ENCODE data around the gene PIWIL4. TPM values are rescaled to one million over a fixed set of nuclear protein-coding genes. Genes with fewer than 3 reads are reported as not detected.
"Not testable (repeated sequence)": the region's sequence is repeated elsewhere in the genome, so short reads cannot be mapped to it uniquely, and the experiment has no call there.

PIWIL4 gene
- polyA plus RNA-seq, 2 donors = 0.88 to 1.8 TPM

DNA sequence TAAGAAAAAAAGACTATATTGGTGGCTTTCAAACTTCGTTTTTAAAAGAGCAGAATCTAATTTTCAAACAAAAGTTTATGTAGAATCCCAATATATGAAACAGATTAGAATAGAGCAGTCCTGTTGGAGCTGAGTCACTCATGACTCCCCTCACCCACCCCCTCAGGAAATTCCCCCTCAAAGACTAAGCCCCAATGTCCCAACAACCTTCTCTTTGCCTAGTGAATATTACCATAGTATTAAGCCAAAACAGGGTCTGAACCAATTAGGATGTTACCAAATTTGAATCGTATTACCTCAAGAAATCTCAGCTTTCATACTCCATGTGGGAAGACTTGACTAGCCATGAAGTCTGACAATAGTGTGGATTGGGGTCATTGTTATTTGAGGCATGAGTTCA, 7.8 kb upstream of the PIWIL4 start:
- H3K4me1 ChIP-seq (ENCODE audit: control insufficient read depth in 2 of 2, insufficient read depth in 2 of 2, low read length in 1 of 2) = peaks cover 0 to 4% of the 10 kb centered on the region in 2 donors
- no peaks in the 10 kb centered on the region for H3K27me3 ChIP-seq (ENCODE audit: control insufficient read depth in 1 of 2, insufficient read depth in 2 of 2, low read length in 2 of 2)
- H3K9me3 ChIP-seq (ENCODE audit: control insufficient read depth in 2 of 2, insufficient read depth in 1 of 2, low read depth in 1 of 2, low read length in 1 of 2) = no peaks in the 10 kb centered on the region
- no peak overlapping the region for H3K4me3 ChIP-seq (ENCODE audit: low read depth in 1 of 2, low read length in 2 of 2)
- H3K36me3 ChIP-seq (ENCODE audit: control insufficient read depth in 2 of 2, insufficient read depth in 2 of 2, low read length in 1 of 2) = no peaks in the 10 kb centered on the region
- H3K27ac ChIP-seq (ENCODE audit: low read depth in 2 of 2, low read length in 1 of 2) = no peak overlapping the region
- 84 to 87% methylated on average over 2 of the region's 2 CpGs for WGBS, 2 donors

DNA sequence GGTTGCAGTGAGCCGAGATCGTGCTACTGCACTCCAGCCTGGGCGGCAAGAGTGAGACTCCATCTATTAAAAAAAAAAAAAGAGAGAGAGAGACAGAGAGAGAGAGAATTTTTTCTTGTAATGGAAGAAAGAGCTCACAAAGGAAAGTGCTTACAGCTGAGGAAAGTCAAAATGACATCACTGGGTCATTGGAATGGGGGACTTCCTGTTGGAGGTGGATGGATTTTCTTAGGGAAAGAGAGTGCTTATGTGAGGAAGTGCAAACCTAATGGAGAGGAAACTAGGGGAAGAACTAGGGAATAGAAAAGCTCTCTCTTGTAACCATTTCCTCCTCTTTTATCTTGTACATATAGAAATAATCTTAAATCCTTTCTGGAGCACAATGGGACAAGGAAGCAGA, 6.3 kb upstream of the PIWIL4 start:
- Histone ChIP-seq H3K4me3 (ENCODE audit: low read depth in 1 of 2, low read length in 2 of 2) (no peak overlapping the region), H3K4me1 (ENCODE audit: control insufficient read depth in 2 of 2, insufficient read depth in 2 of 2, low read length in 1 of 2) (peaks cover 0 to 4% of the 10 kb centered on the region in 2 donors), H3K36me3 (ENCODE audit: control insufficient read depth in 2 of 2, insufficient read depth in 2 of 2, low read length in 1 of 2) (no peaks in the 10 kb centered on the region), H3K27ac (ENCODE audit: low read depth in 2 of 2, low read length in 1 of 2) (no peak overlapping the region), H3K9me3 (ENCODE audit: control insufficient read depth in 2 of 2, insufficient read depth in 1 of 2, low read depth in 1 of 2, low read length in 1 of 2) (no peaks in the 10 kb centered on the region), H3K27me3 (ENCODE audit: control insufficient read depth in 1 of 2, insufficient read depth in 2 of 2, low read length in 2 of 2) (no peaks in the 10 kb centered on the region)
- WGBS, 2 donors = 94% methylated on average over 3 of the region's 3 CpGs

DNA sequence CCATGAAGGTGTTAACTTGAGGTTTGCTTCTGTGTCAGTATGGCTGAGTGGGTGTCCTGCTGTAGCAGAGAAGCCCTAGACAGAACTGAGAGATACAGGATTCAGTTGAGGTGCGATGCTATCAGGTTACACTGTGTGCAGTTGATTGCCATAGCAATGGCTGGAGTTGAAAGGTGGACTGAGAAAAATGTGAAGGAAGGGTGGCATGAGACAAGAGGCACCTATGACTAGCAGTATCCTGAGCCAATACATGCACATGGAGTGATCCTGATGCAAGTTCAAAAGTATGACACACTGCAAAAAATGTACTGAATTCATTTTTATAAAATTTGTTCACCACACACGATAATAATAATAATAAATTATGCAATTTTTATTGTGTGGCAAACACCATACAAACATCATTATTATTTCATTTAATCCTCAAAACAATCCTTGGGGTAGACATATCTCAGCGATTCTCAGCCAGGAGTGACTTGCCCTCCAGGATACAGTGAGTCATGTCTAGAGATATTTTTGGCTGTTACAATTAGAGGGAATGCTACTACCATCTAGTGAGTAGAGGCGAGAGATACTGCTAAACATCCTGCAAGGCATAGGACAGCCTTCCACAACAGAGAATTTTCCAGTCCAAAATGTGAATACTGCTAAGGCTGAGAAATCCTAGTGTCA, 3.9 kb upstream of the PIWIL4 start:
- Histone ChIP-seq H3K9me3 (ENCODE audit: control insufficient read depth in 2 of 2, insufficient read depth in 1 of 2, low read depth in 1 of 2, low read length in 1 of 2) (no peaks in the 10 kb centered on the region), H3K27me3 (ENCODE audit: control insufficient read depth in 1 of 2, insufficient read depth in 2 of 2, low read length in 2 of 2) (no peaks in the 10 kb centered on the region), H3K27ac (ENCODE audit: low read depth in 2 of 2, low read length in 1 of 2) (no peak overlapping the region), H3K36me3 (ENCODE audit: control insufficient read depth in 2 of 2, insufficient read depth in 2 of 2, low read length in 1 of 2) (no peaks in the 10 kb centered on the region), H3K4me1 (ENCODE audit: control insufficient read depth in 2 of 2, insufficient read depth in 2 of 2, low read length in 1 of 2) (peaks cover 0 to 4% of the 10 kb centered on the region in 2 donors), H3K4me3 (ENCODE audit: low read depth in 1 of 2, low read length in 2 of 2) (no peak overlapping the region)
- WGBS, 2 donors = 40 to 58% methylated on average over 4 of the region's 4 CpGs

DNA sequence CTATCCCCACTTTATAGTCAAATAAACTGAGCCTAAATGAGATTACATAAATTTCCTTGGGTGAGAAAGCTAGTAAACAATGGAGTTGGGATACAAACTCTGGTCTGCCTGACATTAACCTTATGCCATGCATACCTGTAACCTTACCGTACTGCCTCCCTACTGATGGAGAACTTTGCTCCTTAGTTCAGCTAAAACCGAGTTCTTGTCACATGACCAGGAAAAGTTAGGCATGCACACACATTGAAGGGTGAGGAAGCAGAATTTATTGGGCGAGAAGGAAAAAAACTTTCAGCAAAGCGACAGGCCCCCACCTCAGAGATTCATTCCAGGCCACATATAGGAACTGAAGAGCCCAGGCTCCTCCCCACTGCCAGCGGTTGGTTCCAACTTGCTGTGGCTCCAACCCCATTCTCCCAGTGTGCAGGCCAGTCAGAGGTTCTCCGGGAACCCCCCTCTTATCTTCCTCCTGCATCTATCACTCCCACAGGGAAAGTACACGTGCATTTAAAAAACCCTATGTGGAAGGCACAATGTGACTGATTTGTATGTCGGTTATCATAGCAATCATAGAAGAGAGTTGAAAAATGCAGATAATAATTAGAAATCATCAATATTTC, 3.2 kb upstream of the PIWIL4 start:
- no peaks in the 10 kb centered on the region for H3K27me3 ChIP-seq (ENCODE audit: control insufficient read depth in 1 of 2, insufficient read depth in 2 of 2, low read length in 2 of 2)
- H3K4me3 ChIP-seq (ENCODE audit: low read depth in 1 of 2, low read length in 2 of 2) = no peak overlapping the region
- peaks cover 0 to 4% of the 10 kb centered on the region in 2 donors for H3K4me1 ChIP-seq (ENCODE audit: control insufficient read depth in 2 of 2, insufficient read depth in 2 of 2, low read length in 1 of 2)
- H3K27ac ChIP-seq (ENCODE audit: low read depth in 2 of 2, low read length in 1 of 2) = no peak overlapping the region
- 71 to 77% methylated on average over 8 of the region's 8 CpGs for WGBS, 2 donors
- no peaks in the 10 kb centered on the region for H3K36me3 ChIP-seq (ENCODE audit: control insufficient read depth in 2 of 2, insufficient read depth in 2 of 2, low read length in 1 of 2)
- no peaks in the 10 kb centered on the region for H3K9me3 ChIP-seq (ENCODE audit: control insufficient read depth in 2 of 2, insufficient read depth in 1 of 2, low read depth in 1 of 2, low read length in 1 of 2)

DNA sequence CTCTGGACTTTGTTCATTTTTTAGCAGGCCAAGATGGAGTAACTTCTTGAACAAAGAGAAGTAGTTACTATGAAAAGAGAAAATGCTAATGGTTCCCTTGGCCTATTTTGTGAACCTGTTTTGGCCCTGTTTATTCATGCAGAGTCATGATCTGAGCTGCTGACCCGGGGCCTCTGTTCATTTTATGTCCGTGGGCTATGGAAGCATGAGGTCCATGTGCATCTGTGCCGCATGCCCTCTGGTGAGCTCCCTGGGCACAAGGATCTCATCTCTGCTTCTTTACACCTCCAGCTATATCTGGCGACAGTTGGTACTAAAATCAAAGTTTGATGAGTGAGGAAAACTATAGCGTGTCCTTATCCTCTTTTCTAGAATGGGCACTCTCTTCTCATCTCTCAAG, 1.0 kb downstream of the PIWIL4 start:
- Histone ChIP-seq H3K27me3 (ENCODE audit: control insufficient read depth in 1 of 2, insufficient read depth in 2 of 2, low read length in 2 of 2) (no peaks in the 10 kb centered on the region), H3K27ac (ENCODE audit: low read depth in 2 of 2, low read length in 1 of 2) (no peak overlapping the region), H3K9me3 (ENCODE audit: control insufficient read depth in 2 of 2, insufficient read depth in 1 of 2, low read depth in 1 of 2, low read length in 1 of 2) (no peaks in the 10 kb centered on the region), H3K4me1 (ENCODE audit: control insufficient read depth in 2 of 2, insufficient read depth in 2 of 2, low read length in 1 of 2) (no peaks in the 10 kb centered on the region), H3K36me3 (ENCODE audit: control insufficient read depth in 2 of 2, insufficient read depth in 2 of 2, low read length in 1 of 2) (no peaks in the 10 kb centered on the region), H3K4me3 (ENCODE audit: low read depth in 1 of 2, low read length in 2 of 2) (no peak overlapping the region)
- 93 to 97% methylated on average over 5 of the region's 5 CpGs for WGBS, 2 donors

DNA sequence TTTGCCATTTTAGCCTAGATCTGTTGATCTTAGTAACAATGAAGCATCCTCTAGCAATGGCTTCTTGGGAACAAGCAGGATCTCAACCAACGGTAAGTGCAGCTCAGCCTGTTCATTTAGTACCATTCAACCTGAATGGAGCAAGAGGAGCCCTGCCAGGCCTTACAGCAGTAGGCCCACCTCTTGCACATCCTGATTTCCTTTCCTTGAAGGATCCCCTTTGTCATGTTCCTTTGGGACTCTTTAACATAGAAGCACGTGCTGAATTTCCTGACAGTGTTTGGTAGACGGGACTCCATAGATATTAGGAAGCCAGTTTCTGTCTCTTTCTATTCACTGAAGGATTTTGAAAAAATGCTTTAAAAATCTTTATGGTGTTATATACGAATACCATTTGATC, 1.5 kb downstream of the PIWIL4 start:
- no peaks in the 10 kb centered on the region for H3K9me3 ChIP-seq (ENCODE audit: control insufficient read depth in 2 of 2, insufficient read depth in 1 of 2, low read depth in 1 of 2, low read length in 1 of 2)
- no peak overlapping the region for H3K27ac ChIP-seq (ENCODE audit: low read depth in 2 of 2, low read length in 1 of 2)
- 88 to 91% methylated on average over 4 of the region's 4 CpGs for WGBS, 2 donors
- no peaks in the 10 kb centered on the region for H3K4me1 ChIP-seq (ENCODE audit: control insufficient read depth in 2 of 2, insufficient read depth in 2 of 2, low read length in 1 of 2)
- no peak overlapping the region for H3K4me3 ChIP-seq (ENCODE audit: low read depth in 1 of 2, low read length in 2 of 2)
- no peaks in the 10 kb centered on the region for H3K27me3 ChIP-seq (ENCODE audit: control insufficient read depth in 1 of 2, insufficient read depth in 2 of 2, low read length in 2 of 2)
- no peaks in the 10 kb centered on the region for H3K36me3 ChIP-seq (ENCODE audit: control insufficient read depth in 2 of 2, insufficient read depth in 2 of 2, low read length in 1 of 2)

DNA sequence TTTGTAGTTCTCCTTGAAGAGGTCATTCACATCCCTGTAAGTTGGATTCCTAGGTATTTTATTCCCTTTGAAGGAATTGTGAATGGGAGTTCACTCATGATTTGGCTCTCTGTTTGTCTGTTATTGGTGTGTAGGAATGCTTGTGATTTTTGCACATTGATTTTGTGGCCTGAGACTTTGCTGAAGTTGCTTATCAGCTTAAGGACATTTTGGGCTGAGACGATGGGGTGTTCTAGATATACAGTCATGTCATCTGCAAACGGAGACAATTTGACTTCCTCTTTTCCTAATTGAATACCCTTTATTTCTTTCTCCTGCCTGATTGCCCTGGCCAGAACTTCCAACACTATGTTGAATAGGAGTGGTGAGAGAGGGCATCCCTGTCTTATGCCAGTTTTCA, 5.8 kb downstream of the PIWIL4 start:
- H3K36me3 ChIP-seq (ENCODE audit: control insufficient read depth in 2 of 2, insufficient read depth in 2 of 2, low read length in 1 of 2); H3K9me3 ChIP-seq (ENCODE audit: control insufficient read depth in 2 of 2, insufficient read depth in 1 of 2, low read depth in 1 of 2, low read length in 1 of 2); H3K4me3 ChIP-seq (ENCODE audit: low read depth in 1 of 2, low read length in 2 of 2); H3K27ac ChIP-seq (ENCODE audit: low read depth in 2 of 2, low read length in 1 of 2); H3K27me3 ChIP-seq (ENCODE audit: control insufficient read depth in 1 of 2, insufficient read depth in 2 of 2, low read length in 2 of 2); H3K4me1 ChIP-seq (ENCODE audit: control insufficient read depth in 2 of 2, insufficient read depth in 2 of 2, low read length in 1 of 2): not testable (repeated sequence)
- 73 to 87% methylated on average over 2 of the region's 2 CpGs for WGBS, 2 donors

DNA sequence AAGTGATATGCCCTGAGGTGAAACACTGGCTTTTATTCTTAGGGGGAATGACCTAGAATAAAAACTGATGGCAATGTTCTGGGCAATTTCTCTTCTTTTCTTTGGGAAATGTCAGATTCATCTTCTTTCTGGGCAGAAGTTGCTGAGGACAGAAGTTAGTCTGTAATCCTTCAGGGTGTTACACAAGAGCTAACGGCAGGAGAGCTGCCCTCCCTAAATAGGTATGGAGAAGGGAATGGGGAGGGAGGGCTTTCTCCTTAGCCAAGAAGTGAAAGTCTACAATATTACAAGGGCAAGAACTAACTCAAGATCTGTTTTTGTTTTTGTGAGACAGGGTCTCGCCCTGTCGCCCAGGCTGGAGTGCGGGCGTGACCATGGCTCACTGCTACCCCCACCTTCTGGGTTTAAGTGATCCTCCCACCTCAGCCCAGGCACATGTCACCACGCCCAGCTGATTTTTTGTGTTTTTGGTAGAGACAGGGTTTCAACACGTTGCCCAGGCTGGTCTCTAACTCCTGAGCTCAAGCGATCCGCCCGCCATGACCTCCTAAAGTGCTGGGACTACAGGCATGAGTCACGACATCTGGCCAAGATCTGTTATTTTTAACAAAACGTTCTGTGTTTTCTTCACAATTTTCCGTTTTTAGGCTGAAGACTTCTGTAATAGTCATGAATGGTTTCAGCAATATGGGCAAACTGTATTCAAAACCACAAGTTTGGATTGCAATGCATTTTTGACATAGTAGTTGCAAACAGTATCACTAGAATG, 7.2 kb downstream of the PIWIL4 start:
- Histone ChIP-seq H3K27ac (ENCODE audit: low read depth in 2 of 2, low read length in 1 of 2) (no peak overlapping the region), H3K9me3 (ENCODE audit: control insufficient read depth in 2 of 2, insufficient read depth in 1 of 2, low read depth in 1 of 2, low read length in 1 of 2) (no peaks in the 10 kb centered on the region), H3K4me3 (ENCODE audit: low read depth in 1 of 2, low read length in 2 of 2) (no peak overlapping the region), H3K27me3 (ENCODE audit: control insufficient read depth in 1 of 2, insufficient read depth in 2 of 2, low read length in 2 of 2) (no peaks in the 10 kb centered on the region), H3K4me1 (ENCODE audit: control insufficient read depth in 2 of 2, insufficient read depth in 2 of 2, low read length in 1 of 2) (no peaks in the 10 kb centered on the region), H3K36me3 (ENCODE audit: control insufficient read depth in 2 of 2, insufficient read depth in 2 of 2, low read length in 1 of 2) (no peaks in the 10 kb centered on the region)
- 65 to 74% methylated on average over 13 of the region's 13 CpGs for WGBS, 2 donors

DNA sequence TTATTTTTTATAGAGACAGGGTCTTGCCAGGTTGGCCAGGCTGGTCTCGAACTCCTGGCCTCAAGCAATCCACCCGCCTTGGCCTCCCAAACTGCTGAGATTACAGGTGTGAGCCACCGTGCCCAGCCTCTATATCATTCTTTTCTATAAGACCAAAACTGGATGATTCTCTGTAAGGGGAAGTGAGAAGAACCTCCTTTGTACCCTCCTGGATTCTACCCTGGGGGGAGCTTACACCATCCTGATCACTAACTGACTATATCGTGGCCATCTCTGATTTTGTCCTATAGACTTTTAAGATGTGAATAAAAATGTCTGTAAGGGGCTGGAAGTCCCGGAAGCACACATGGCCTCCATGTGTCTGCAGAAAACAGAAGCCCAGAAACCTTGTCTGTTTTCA, 9.1 kb downstream of the PIWIL4 start:
- Histone ChIP-seq H3K27ac (ENCODE audit: low read depth in 2 of 2, low read length in 1 of 2) (no peak overlapping the region), H3K4me3 (ENCODE audit: low read depth in 1 of 2, low read length in 2 of 2) (no peak overlapping the region), H3K36me3 (ENCODE audit: control insufficient read depth in 2 of 2, insufficient read depth in 2 of 2, low read length in 1 of 2) (no peaks in the 10 kb centered on the region), H3K4me1 (ENCODE audit: control insufficient read depth in 2 of 2, insufficient read depth in 2 of 2, low read length in 1 of 2) (no peaks in the 10 kb centered on the region), H3K27me3 (ENCODE audit: control insufficient read depth in 1 of 2, insufficient read depth in 2 of 2, low read length in 2 of 2) (no peaks in the 10 kb centered on the region), H3K9me3 (ENCODE audit: control insufficient read depth in 2 of 2, insufficient read depth in 1 of 2, low read depth in 1 of 2, low read length in 1 of 2) (no peaks in the 10 kb centered on the region)
- 84 to 85% methylated on average over 5 of the region's 5 CpGs for WGBS, 2 donors
